OCI-LY3 (cell line): Measurements from ENCODE around the gene GRB14.

Experiments
- EZH2phosphoT487 ChIP-seq: fragments of 200-600 bp; shearing (Covaris generic); IDR thresholded peaks from 2 replicates; pipeline ENCODE4 v1.6.1; 2018; ENCODE audit warnings: antibody characterized with exemption, mixed run types, low read depth
- TF ChIP-seq, protein P1 (sequence below): fragments of 200-600, 300-600 bp; sonication (generic); IDR thresholded peaks from 2 replicates; pipeline ENCODE4 v1.5.1; 2014; ENCODE audit warnings: antibody characterized with exemption, low read length, low read depth

DNA sequence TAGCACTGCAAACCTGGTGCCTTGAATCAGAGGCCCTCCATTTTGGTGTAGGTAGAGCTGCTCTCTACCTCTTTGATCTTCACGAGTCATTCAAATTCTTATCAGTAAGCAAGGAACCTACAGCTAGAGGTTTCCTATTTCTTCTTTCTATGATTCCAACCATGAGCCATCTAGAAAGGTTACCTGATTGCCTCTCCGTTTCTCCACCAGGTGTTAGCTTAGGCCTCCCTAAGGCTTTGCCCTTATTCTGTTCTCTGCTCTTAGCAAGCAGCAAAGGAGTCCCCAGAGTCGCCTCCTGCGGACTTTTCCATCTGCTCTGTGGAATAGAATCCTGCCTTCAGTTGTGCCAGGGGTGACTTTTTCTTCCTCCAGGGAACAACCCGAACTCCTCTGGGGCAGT is 173.6 kb downstream of the GRB14 start:
- TF ChIP-seq, protein P1, sequence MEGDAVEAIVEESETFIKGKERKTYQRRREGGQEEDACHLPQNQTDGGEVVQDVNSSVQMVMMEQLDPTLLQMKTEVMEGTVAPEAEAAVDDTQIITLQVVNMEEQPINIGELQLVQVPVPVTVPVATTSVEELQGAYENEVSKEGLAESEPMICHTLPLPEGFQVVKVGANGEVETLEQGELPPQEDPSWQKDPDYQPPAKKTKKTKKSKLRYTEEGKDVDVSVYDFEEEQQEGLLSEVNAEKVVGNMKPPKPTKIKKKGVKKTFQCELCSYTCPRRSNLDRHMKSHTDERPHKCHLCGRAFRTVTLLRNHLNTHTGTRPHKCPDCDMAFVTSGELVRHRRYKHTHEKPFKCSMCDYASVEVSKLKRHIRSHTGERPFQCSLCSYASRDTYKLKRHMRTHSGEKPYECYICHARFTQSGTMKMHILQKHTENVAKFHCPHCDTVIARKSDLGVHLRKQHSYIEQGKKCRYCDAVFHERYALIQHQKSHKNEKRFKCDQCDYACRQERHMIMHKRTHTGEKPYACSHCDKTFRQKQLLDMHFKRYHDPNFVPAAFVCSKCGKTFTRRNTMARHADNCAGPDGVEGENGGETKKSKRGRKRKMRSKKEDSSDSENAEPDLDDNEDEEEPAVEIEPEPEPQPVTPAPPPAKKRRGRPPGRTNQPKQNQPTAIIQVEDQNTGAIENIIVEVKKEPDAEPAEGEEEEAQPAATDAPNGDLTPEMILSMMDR, result no peak
- TF ChIP-seq EZH2phosphoT487, result no peak
